Parathyroid adenoma (tissue), 2 donors: Measurements from ENCODE around the gene TFDP1.

Source experiments
- H2AFZ ChIP-seq: fragments of 300-600 bp; sonication (generic); one replicate; pipeline ENCODE4 v1.7.0; 2017; ENCODE audit warnings: antibody characterized with exemption, mild to moderate bottlenecking
- H3K27ac ChIP-seq: fragments of 300-600 bp; sonication (generic); one replicate; pipeline ENCODE4 v1.7.0; 2017
- H3K27me3 ChIP-seq: fragments of 300-600 bp; sonication (generic); one replicate; pipeline ENCODE4 v1.7.0; 2017; ENCODE audit warnings: low read length; ENCODE audit not compliant: control insufficient read depth, insufficient read depth
- H3K36me3 ChIP-seq: fragments of 300-600 bp; sonication (generic); one replicate; pipeline ENCODE4 v1.7.0; 2017; ENCODE audit warnings: low read length; ENCODE audit not compliant: control insufficient read depth, insufficient read depth
- H3K4me1 ChIP-seq: fragments of 300-600 bp; sonication (generic); one replicate; pipeline ENCODE4 v1.7.0; 2017; ENCODE audit warnings: control low read depth
- H3K4me2 ChIP-seq: fragments of 300-600 bp; sonication (generic); one replicate; pipeline ENCODE4 v1.7.0; 2017; ENCODE audit warnings: low read length
- H3K4me3 ChIP-seq: fragments of 300-600 bp; sonication (generic); one replicate; pipeline ENCODE4 v1.7.0; 2017; ENCODE audit warnings: low read depth, low read length
- H3K79me2 ChIP-seq: fragments of 300-600 bp; sonication (generic); one replicate; pipeline ENCODE4 v1.7.0; 2017; ENCODE audit warnings: control low read depth
- H3K9ac ChIP-seq: fragments of 300-600 bp; sonication (generic); one replicate; pipeline ENCODE4 v1.7.0; 2017; ENCODE audit warnings: mild to moderate bottlenecking
- H3K9me3 ChIP-seq: fragments of 300-600 bp; sonication (generic); one replicate; pipeline ENCODE4 v1.7.0; 2017; ENCODE audit warnings: low read length; ENCODE audit not compliant: control insufficient read depth
- TF ChIP-seq, protein P1 (sequence below): fragments of 300-600 bp; sonication (generic); IDR thresholded peaks from one replicate; pipeline ENCODE4 v1.7.0; 2017; ENCODE audit warnings: antibody characterized with exemption, mild to moderate bottlenecking
- donor health status: primary hyperparathyroidism.

Gene TFDP1

GRCh38 chr13:113545931-113546516 is 38.5 kb upstream of the TFDP1 start:
- Histone ChIP-seq H3K27me3 (no peaks in the 10 kb centered on the region), H3K4me3 (no peak overlapping the region), H3K36me3 (no peaks in the 10 kb centered on the region), H3K4me2 (no peak overlapping the region), H3K79me2 (peaks cover 10% of the 10 kb centered on the region), H3K27ac (no peak overlapping the region), H3K4me1 (no peaks in the 10 kb centered on the region), H3K9me3 (no peaks in the 10 kb centered on the region), H3K9ac (no peak overlapping the region), H2AFZ (no peak overlapping the region)
- TF ChIP-seq, protein P1, sequence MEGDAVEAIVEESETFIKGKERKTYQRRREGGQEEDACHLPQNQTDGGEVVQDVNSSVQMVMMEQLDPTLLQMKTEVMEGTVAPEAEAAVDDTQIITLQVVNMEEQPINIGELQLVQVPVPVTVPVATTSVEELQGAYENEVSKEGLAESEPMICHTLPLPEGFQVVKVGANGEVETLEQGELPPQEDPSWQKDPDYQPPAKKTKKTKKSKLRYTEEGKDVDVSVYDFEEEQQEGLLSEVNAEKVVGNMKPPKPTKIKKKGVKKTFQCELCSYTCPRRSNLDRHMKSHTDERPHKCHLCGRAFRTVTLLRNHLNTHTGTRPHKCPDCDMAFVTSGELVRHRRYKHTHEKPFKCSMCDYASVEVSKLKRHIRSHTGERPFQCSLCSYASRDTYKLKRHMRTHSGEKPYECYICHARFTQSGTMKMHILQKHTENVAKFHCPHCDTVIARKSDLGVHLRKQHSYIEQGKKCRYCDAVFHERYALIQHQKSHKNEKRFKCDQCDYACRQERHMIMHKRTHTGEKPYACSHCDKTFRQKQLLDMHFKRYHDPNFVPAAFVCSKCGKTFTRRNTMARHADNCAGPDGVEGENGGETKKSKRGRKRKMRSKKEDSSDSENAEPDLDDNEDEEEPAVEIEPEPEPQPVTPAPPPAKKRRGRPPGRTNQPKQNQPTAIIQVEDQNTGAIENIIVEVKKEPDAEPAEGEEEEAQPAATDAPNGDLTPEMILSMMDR: no peak

DNA sequence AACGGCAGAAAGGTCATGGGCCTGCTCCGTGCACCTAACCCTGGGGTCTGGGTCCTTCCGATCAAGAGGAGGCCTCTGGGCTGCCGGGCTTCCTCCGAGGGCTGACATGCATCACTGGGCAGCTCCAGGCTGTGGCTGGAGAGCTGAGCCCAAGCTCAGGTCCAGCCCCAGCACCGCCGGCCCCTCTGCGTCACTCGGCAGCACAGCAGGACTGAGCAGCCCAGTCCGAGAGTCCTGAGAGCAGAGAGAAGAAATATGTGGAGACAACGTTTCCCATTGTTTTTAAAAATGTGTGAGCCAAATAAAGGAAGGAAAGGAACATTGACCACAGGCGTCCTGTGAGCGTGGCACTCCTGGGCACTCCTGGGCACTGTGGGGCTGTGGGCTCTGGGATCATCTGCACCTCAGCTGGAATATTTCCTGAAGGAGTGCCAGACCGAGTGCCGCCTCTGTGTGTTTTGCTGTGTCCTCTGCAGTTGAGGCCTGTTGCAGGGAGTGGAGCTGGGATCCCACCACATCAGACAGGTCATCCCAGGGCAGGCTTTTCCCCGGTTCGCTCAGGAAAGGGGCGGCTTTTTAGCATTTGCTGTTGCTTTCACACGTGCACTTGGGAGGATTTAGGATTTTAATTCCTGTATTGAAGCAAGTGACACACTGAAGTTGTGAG is 37.8 kb upstream of the TFDP1 start:
- H3K27me3 ChIP-seq: no peaks in the 10 kb centered on the region
- peaks cover 10% of the 10 kb centered on the region for H3K79me2 ChIP-seq
- no peaks in the 10 kb centered on the region for H3K9me3 ChIP-seq
- H2AFZ ChIP-seq: no peak overlapping the region
- H3K9ac ChIP-seq: no peak overlapping the region
- H3K36me3 ChIP-seq: no peaks in the 10 kb centered on the region
- H3K4me1 ChIP-seq: no peaks in the 10 kb centered on the region
- no peak overlapping the region for H3K27ac ChIP-seq
- no peak overlapping the region for H3K4me3 ChIP-seq
- H3K4me2 ChIP-seq: no peak overlapping the region
- TF ChIP-seq, protein P1: no peak

DNA sequence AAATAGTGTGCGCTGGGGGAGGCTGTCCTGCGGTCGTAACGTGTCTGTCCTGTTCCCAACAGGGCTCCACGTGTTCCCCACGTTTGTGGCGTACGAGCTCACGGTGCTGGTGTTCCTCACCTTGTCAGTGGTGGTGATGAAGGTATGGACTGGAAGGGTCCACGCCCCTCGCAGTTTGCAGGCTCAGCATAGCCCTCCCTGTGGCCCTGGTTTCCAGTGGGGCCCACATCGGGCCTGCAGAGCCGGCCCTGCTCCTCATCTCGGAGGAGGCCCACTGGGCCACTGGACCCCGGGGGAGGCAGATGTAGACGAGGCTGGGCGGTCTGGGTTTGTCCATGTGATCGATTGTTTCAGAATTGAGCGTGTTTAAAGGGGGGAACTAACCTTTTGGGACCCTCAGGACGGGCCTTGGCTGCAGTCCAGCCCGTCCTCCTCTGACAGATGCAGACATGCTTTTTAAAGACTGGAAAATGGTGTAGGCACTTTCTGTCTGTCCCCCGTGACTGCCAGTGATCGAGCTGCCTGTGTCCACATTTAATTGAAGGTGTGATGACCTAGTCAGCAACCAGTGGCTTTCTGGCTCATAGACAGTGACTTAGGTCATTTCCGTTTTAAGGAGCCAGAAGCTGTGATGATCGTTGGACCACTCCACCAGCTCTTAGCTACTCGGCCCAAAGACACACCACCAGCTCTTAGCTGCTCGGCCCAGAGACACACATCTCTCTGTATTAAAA is 37.1 kb upstream of the TFDP1 start:
- no peak overlapping the region for H3K9ac ChIP-seq
- H3K4me2 ChIP-seq: no peak overlapping the region
- no peaks in the 10 kb centered on the region for H3K4me1 ChIP-seq
- H3K27me3 ChIP-seq: no peaks in the 10 kb centered on the region
- H3K27ac ChIP-seq: no peak overlapping the region
- no peak overlapping the region for H3K4me3 ChIP-seq
- no peaks in the 10 kb centered on the region for H3K36me3 ChIP-seq
- no peak overlapping the region for H2AFZ ChIP-seq
- peaks cover 9% of the 10 kb centered on the region for H3K79me2 ChIP-seq
- TF ChIP-seq, protein P1: no peak
- no peaks in the 10 kb centered on the region for H3K9me3 ChIP-seq

DNA sequence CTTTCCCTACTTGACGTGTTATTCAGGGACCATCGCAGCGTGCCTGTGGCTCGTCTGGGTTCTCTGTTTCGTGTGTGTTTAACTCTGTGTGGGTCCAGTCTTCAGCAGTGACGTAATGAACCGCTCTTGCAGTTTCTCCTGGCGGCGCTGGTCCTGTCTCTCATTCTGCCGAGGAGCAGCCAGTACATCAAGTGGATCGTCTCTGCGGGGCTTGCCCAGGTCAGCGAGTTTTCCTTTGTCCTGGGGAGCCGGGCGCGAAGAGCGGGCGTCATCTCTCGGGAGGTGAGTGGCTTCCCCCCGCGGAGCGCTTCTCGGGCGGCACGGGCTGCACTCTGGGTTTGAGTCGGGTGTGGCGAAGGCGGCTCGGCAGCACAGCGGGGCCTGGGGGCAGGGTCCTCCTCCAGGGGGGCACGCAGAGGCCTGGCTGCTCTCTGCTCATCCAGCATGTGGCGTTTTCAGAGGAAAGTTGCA is 36.3 kb upstream of the TFDP1 start:
- H3K27me3 ChIP-seq: no peaks in the 10 kb centered on the region
- H2AFZ ChIP-seq: no peak overlapping the region
- no peak overlapping the region for H3K4me3 ChIP-seq
- no peak overlapping the region for H3K9ac ChIP-seq
- H3K79me2 ChIP-seq: peaks cover 7% of the 10 kb centered on the region
- H3K36me3 ChIP-seq: no peaks in the 10 kb centered on the region
- H3K9me3 ChIP-seq: no peaks in the 10 kb centered on the region
- TF ChIP-seq, protein P1: no peak
- no peak overlapping the region for H3K27ac ChIP-seq
- no peaks in the 10 kb centered on the region for H3K4me1 ChIP-seq
- no peak overlapping the region for H3K4me2 ChIP-seq
